Measurements from ENCODE around the gene IL18BP. TPM values are rescaled to one million over a fixed set of nuclear protein-coding genes. Genes with fewer than 3 reads are reported as not detected.

The IL18BP gene
- polyA plus RNA-seq, 1 experiment, result 2.2 TPM

DNA sequence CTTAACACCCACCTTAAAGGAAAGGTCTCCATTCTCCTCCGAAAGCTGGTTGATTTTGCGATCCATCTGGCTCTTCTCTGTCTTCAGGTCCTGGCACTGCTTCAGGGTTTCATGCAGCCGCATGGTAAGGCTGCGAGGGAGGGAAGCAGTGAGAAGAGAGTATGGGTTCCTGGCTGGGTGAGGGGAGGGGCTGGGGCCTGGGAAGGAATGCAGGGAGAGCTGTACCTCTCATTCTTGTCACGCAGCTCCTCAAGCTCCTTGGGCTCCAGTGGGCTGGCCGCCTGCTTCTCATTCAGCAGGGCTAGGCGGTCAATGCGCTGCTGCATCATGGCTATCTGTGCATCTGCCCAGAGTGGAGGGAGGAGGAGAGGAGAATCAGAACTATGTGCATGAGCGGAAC is 19.5 kb downstream of the IL18BP start:
- ChIA-PET CTCF (interaction anchor here (2.3 kb wide), 1 partner anchor 73 kb away, joined by 10 read pairs; no protein-coding TSS in a partner anchor), POLR2A (no interaction called here)
- no peak for TF ChIP-seq CTCF (IDR thresholded peaks at IDR 0.05; ENCODE audit: low read depth, low read length)
- Histone ChIP-seq H3K27me3 (ENCODE audit: control insufficient read depth, insufficient read depth, low read length) (no peaks in the 10 kb centered on the region), H3K27ac (ENCODE audit: low read depth, low read length) (no peak overlapping the region), H3K9me3 (ENCODE audit: control insufficient read depth, insufficient read depth, low read length) (no peaks in the 10 kb centered on the region), H3K4me3 (ENCODE audit: low read depth, low read length) (no peak overlapping the region)
- DNase-seq (ENCODE audit: low read depth, low spot score), result no peak

- H3K27me3 ChIP-seq (ENCODE audit: control insufficient read depth, insufficient read depth, low read length), result no peaks in the 10 kb centered on the region
- H3K4me3 ChIP-seq (ENCODE audit: low read depth, low read length), result no peak overlapping the region
- ChIA-PET CTCF (interaction anchor here (0.7 to 14.8 kb wide), 7 partner anchors 35 to 407 kb away, joined by 3 to 261 read pairs (median 47); no protein-coding TSS in a partner anchor), POLR2A (no interaction called here)
- H3K9me3 ChIP-seq (ENCODE audit: control insufficient read depth, insufficient read depth, low read length), result no peaks in the 10 kb centered on the region
- no peak for TF ChIP-seq CTCF (IDR thresholded peaks at IDR 0.05; ENCODE audit: low read depth, low read length)
- no peak for DNase-seq (ENCODE audit: low read depth, low spot score)
- H3K27ac ChIP-seq (ENCODE audit: low read depth, low read length), result no peak overlapping the region
Observed at GRCh38 chr11:72023335-72023734, 24.6 kb downstream of the IL18BP start.

DNA sequence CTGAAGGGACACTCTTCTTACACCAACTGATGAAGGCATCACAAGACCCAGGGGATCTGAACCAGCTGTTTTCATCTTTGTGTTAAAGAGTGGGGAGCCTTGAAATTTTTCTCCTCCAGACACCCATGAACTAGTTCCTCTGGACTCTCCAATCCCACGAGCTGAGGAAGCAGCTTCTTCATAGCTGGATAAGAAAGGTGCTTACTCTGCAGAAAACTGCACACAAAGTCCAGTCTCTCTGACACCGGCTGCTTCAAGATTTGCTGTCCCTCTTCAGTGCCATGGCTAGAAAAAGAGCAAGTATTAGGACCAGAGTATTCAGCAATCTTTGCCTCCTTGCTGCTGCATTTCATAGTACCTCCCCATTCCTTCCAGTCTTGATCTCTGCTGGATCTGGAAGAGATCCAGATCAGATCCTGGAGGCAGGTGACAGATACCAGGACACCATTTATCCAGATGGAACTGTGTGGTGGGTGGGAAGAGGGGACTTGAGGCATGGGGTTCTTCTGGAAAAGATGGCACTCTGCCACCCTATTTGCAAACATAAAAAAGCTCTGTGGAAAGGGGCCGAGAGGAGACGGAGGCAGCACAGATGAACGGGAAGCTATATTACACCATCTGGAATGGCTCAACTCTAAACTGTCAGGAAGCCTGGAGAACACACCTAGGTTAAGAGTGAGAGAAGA is 25.5 kb downstream of the IL18BP start:
- CTCF ChIA-PET, result interaction anchor here (1.0 to 14.8 kb wide), 33 partner anchors 9 to 431 kb away, joined by 3 to 261 read pairs (median 8); partner anchors contain the start of gene ANAPC15
- POLR2A ChIA-PET, result interaction anchor here (1.8 kb wide), 1 partner anchor 15 kb away, joined by 7 read pairs; no protein-coding TSS in a partner anchor
- no peak overlapping the region for H3K27ac ChIP-seq (ENCODE audit: low read depth, low read length)

DNA sequence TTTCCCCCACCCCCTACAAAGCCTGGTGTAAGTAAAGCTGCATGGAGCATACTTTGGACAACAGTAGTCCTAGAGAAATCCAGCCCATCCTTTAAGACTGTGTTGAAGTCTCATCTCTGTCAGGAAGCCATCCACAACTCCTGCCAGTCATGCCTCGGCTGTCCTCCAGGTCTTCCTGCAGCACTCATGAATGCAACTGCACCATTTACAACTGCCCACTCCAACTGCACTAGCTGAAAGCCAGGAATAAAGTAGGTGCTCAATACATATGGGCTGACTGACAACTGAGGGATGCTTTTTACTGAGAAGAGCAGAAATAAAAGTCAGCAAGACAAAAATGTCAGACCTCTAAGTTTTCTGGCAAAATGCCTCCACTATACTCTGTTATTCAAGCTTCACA is 27.4 kb downstream of the IL18BP start:
- no peak overlapping the region for H3K4me3 ChIP-seq (ENCODE audit: low read depth, low read length)
- DNase-seq (ENCODE audit: low read depth, low spot score), result no peak
- CTCF ChIA-PET, result interaction anchor here (0.6 to 14.8 kb wide), 12 partner anchors 9 to 405 kb away, joined by 4 to 261 read pairs (median 36); no protein-coding TSS in a partner anchor
- H3K27me3 ChIP-seq (ENCODE audit: control insufficient read depth, insufficient read depth, low read length), result no peaks in the 10 kb centered on the region
- H3K9me3 ChIP-seq (ENCODE audit: control insufficient read depth, insufficient read depth, low read length), result no peaks in the 10 kb centered on the region
- TF ChIP-seq CTCF (IDR thresholded peaks at IDR 0.05; ENCODE audit: low read depth, low read length), result no peak
- H3K27ac ChIP-seq (ENCODE audit: low read depth, low read length), result no peak overlapping the region
- POLR2A ChIA-PET, result interaction anchor here (1.8 kb wide), 1 partner anchor 13 kb away, joined by 7 read pairs; no protein-coding TSS in a partner anchor

More for the DNA sequence above, 25.5 kb downstream of the IL18BP start:
- no peaks in the 10 kb centered on the region for H3K9me3 ChIP-seq (ENCODE audit: control insufficient read depth, insufficient read depth, low read length)
- no peaks in the 10 kb centered on the region for H3K27me3 ChIP-seq (ENCODE audit: control insufficient read depth, insufficient read depth, low read length)
- TF ChIP-seq CTCF (IDR thresholded peaks at IDR 0.05; ENCODE audit: low read depth, low read length), result no peak
- no peak for DNase-seq (ENCODE audit: low read depth, low spot score)
- H3K4me3 ChIP-seq (ENCODE audit: low read depth, low read length), result no peak overlapping the region

DNA sequence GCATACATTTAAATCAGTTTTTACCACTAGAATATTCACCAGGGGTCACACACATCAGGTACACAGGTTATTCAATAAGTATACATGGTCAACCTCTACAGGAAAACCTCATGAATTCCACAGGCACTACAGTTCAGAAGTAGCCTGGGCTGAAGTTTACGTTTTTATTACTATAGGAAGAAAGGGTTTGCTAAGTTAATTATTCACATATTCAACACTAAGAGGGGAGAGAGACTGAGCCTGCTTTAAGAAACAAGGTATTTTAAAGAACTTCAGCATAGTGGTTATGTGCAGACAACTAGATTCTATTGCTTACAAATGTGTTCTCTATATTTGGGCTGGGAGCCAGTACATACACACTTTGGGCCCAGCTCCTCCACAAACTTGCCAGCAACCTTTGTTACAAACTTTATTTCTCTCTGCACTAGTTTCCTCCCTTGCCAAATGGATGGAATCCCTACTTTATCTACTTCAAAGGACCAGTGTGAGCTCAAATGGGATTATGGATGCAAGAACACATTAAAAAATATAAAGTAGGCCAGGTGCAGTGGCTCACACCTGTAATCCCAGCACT is 31.9 kb downstream of the IL18BP start:
- Histone ChIP-seq H3K9me3 (ENCODE audit: control insufficient read depth, insufficient read depth, low read length) (no peaks in the 10 kb centered on the region), H3K27me3 (ENCODE audit: control insufficient read depth, insufficient read depth, low read length) (no peaks in the 10 kb centered on the region), H3K4me3 (ENCODE audit: low read depth, low read length) (no peak overlapping the region), H3K27ac (ENCODE audit: low read depth, low read length) (no peak overlapping the region)
- no peak for TF ChIP-seq CTCF (IDR thresholded peaks at IDR 0.05; ENCODE audit: low read depth, low read length)
- no peak for DNase-seq (ENCODE audit: low read depth, low spot score)
- POLR2A ChIA-PET, result no interaction called here
- CTCF ChIA-PET, result interaction anchor here (1.0 to 14.8 kb wide), 3 partner anchors 61 to 400 kb away, joined by 3 to 261 read pairs (median 4); no protein-coding TSS in a partner anchor
